ENCODE data around the gene C12orf42. TPM values are rescaled to one million over a fixed set of nuclear protein-coding genes. Genes with fewer than 3 reads are reported as not detected.

C12orf42 gene
- total RNA-seq, 1 donor from 2014 or later = not detected

DNA sequence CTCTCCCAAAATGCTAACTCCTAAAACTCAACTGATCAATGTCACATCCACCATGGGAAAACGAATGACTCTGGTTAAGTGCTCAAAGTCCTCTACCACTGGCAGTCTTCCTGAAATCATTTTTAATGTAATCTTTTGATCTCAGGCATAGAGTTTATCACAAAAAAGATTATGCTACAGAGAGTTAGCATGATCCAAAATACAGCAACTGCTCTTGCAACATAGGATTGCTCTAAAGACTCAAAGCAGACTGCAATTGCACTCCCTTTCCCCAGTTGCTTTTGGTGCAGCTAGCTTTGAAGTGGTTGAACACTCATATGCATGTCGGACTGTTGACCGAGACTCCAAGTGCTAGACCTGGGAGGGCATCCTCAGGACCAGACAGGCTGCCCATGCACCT is 109.3 kb downstream of the C12orf42 start:
- Mint-ChIP-seq H3K9me3 (peaks cover 3% of the 10 kb centered on the region), H3K4me3 (no peak overlapping the region), H3K27ac (no peak overlapping the region), H3K27me3 (no peaks in the 10 kb centered on the region), H3K4me1 (no peaks in the 10 kb centered on the region), H3K36me3 (ENCODE audit: low read depth) (no peaks in the 10 kb centered on the region)
- DNase-seq = no peak
- intact Hi-C loops (cut with micrococcal nuclease) = no loop called here

DNA sequence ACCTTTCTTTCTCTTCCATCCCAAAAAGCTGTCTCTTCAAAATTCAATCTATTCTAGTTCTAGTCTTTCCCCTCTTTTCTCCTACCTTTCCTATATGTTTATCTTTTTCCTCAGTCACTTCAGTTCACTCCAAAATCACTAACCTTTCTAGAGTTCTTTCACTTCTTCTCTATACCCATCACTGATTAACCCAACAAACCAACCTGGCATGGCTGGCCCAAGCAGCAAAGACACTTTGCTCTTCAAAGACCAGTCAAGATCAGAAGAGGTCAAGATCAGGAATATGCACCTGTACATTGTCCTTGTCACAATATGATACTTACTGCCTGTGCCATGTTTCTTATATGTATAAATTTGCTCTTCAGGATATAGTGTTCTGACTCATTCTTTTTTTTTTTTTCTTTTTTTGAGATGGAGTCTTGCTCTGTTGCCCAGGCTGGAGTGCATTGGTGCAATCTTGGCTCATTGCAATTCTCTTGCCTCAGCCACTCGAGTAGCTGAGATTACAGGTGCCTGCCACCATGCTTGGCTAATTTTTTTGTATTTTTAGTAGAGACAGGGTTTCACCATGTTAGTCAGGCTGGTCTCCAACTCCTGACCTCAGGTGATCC is 112.9 kb downstream of the C12orf42 start:
- Mint-ChIP-seq H3K9me3 (peaks cover 3% of the 10 kb centered on the region), H3K27me3 (no peaks in the 10 kb centered on the region), H3K4me1 (no peaks in the 10 kb centered on the region), H3K27ac (no peak overlapping the region), H3K4me3 (no peak overlapping the region), H3K36me3 (ENCODE audit: low read depth) (no peaks in the 10 kb centered on the region)
- DNase-seq = no peak
- intact Hi-C loops (cut with micrococcal nuclease) = no loop called here

DNA sequence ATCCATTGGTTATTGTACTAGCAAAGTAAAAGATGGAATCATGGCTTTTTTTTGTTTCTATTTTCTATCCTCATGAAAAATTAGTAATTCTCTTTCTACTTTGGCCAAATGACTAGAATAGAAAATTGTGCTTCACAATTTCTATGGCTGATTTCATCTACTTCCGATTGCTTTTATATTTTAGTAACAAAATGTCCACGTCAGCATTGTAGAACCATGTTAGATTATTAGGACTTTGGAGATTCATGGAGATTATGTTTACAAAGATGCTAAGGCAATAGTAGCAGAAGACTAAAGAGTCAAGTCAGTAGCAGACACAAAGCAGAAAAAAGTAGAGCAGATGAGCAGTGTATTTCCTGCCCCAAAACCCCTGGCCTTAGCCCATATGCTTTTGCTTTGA is 113.6 kb downstream of the C12orf42 start:
- DNase-seq = no peak
- no peaks in the 10 kb centered on the region for H3K27me3 Mint-ChIP-seq
- intact Hi-C loops (cut with micrococcal nuclease) = no loop called here
- H3K9me3 Mint-ChIP-seq = peaks cover 3% of the 10 kb centered on the region
- no peak overlapping the region for H3K4me3 Mint-ChIP-seq
- H3K27ac Mint-ChIP-seq = no peak overlapping the region
- H3K4me1 Mint-ChIP-seq = no peaks in the 10 kb centered on the region
- H3K36me3 Mint-ChIP-seq (ENCODE audit: low read depth) = no peaks in the 10 kb centered on the region

DNA sequence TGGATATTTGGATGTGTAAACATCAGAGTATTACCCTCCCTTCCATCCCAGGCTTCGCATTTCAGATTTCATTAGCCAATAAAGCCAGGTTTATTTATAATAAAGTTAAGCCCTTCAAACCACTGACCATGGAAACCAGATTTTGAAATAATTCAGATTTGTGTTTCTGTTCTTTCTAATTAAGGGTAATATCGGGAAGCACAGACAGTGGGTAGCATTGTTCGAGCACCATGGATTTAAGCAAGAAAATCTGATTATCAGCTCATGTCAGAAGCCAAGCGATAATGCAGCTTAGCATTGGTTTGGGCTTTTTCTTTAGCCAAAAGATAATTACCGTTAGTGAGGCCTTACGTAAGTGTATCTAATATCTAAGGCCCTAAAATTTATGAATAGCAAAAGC is 116.1 kb downstream of the C12orf42 start:
- no peaks in the 10 kb centered on the region for H3K4me1 Mint-ChIP-seq
- H3K9me3 Mint-ChIP-seq = peaks cover 3% of the 10 kb centered on the region
- no peaks in the 10 kb centered on the region for H3K36me3 Mint-ChIP-seq (ENCODE audit: low read depth)
- no peak overlapping the region for H3K27ac Mint-ChIP-seq
- H3K27me3 Mint-ChIP-seq = no peaks in the 10 kb centered on the region
- no peak for DNase-seq
- H3K4me3 Mint-ChIP-seq = no peak overlapping the region
- intact Hi-C loops (cut with micrococcal nuclease) = no loop called here

DNA sequence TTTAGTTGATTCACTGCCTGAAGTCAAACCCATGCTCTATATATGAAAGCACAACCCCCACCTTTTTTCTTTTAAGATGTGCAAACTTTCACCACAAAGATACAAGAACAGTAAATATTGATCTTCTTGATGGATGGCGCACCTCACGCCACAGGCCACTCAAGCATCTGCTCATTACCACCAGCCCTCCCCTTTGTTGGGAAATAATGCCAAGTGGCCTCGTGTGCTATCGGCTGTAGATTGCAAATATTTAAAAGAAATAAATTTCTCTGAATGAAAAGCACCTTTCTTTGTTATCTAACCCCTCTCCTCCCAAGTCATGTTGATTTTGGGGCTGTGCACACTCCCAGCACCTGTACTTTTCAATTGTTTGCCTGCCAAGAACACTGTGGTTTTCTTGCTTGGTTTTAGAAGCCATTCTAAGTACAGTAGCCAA is 122.7 kb downstream of the C12orf42 start:
- no peak overlapping the region for H3K27ac Mint-ChIP-seq
- H3K9me3 Mint-ChIP-seq = peaks cover 8% of the 10 kb centered on the region
- H3K4me3 Mint-ChIP-seq = no peak overlapping the region
- H3K36me3 Mint-ChIP-seq (ENCODE audit: low read depth) = peaks cover 2% of the 10 kb centered on the region
- no peaks in the 10 kb centered on the region for H3K27me3 Mint-ChIP-seq
- peaks cover 3% of the 10 kb centered on the region for H3K4me1 Mint-ChIP-seq
- no peak for DNase-seq
- intact Hi-C loops (cut with micrococcal nuclease) = no loop called here

DNA sequence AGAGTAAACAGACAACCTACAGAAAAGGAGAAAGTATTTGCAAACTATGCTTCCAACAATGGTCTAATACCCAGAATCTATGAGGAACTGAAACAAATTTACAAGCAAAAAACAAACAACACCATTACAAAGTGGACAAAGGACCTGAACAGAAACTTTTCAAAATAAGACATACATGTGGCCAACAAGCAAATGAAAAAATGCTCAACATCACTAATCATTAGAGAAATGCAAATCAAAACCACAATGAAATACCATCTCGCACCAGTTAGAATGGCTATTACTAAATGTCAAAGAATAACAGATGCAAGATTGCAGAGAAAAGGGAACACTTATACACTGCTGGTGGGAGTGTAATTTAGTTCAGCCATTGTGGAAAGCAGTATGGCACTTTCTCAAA is 125.8 kb downstream of the C12orf42 start:
- intact Hi-C loops (cut with micrococcal nuclease) = no loop called here
- no peak overlapping the region for H3K4me3 Mint-ChIP-seq
- no peak for DNase-seq
- H3K9me3 Mint-ChIP-seq = peaks cover 14% of the 10 kb centered on the region
- H3K27me3 Mint-ChIP-seq = no peaks in the 10 kb centered on the region
- H3K36me3 Mint-ChIP-seq (ENCODE audit: low read depth) = peaks cover 2% of the 10 kb centered on the region
- no peak overlapping the region for H3K27ac Mint-ChIP-seq
- H3K4me1 Mint-ChIP-seq = peaks cover 3% of the 10 kb centered on the region

DNA sequence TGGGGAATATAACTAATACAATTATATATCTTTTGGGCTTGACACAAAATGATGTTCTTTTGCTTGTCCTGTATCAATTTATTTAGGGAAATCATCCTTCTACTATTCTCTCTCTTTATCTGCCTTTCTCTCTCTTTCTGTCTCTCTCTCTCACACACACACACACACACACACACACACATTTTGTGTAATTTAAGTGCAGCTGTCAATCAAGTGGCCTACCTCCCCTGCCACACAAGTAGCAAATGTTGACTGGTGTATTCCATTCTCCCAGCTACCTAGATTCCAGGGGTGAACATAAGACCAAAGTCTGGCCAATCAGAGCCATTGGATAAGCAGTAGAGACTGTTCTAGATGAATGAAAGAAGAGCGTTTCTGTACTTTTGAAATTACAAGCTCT is 127.6 kb downstream of the C12orf42 start:
- intact Hi-C loops (cut with micrococcal nuclease) = no loop called here
- H3K4me3 Mint-ChIP-seq = no peak overlapping the region
- peaks cover 2% of the 10 kb centered on the region for H3K36me3 Mint-ChIP-seq (ENCODE audit: low read depth)
- H3K27me3 Mint-ChIP-seq = no peaks in the 10 kb centered on the region
- H3K9me3 Mint-ChIP-seq = peaks cover 23% of the 10 kb centered on the region
- DNase-seq = no peak
- no peak overlapping the region for H3K27ac Mint-ChIP-seq
- peaks cover 3% of the 10 kb centered on the region for H3K4me1 Mint-ChIP-seq

DNA sequence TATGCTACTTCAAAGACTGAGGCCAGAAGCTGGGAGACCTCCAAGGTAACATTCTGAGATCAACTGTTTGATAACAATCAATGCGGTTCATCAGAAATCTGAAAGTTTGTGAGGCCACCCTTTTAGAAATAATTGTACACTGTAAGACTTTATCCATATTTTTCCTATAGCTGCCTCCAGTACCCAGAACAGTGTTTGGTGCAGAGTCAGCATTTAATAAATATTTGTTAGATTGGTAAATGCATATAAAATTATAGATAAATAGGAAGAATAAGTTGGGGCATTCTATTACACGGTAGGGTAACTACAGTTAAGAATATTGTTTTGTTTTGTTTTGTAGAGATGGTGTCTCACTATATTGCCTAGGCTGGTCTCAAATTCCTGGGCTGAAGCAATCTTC is 141.4 kb downstream of the C12orf42 start:
- Mint-ChIP-seq H3K36me3 (ENCODE audit: low read depth) (no peaks in the 10 kb centered on the region), H3K4me3 (no peak overlapping the region), H3K27me3 (no peaks in the 10 kb centered on the region), H3K27ac (no peak overlapping the region), H3K4me1 (peaks cover 7% of the 10 kb centered on the region), H3K9me3 (peaks cover 13% of the 10 kb centered on the region)
- intact Hi-C loops (cut with micrococcal nuclease) = no loop called here
- no peak for DNase-seq

DNA sequence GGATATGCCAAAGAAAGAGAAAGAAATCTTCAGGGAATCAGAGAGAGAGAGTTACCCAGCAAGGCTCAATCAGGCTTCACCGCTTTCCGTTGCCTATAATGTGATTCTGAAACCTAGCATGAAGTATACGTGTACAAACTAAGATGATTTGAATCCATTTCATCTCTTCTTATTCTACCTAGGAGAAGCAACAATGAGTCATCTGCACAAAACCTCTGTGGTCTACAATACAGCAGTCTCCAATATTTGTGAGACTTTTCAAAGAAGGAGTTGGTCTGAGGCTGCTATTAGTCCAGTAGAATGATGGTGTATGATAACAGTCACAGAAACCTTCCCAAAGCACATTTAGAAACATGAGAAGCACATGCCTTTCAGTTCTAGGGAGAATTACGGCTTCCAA is 141.9 kb downstream of the C12orf42 start:
- no peak overlapping the region for H3K4me3 Mint-ChIP-seq
- no peak for DNase-seq
- peaks cover 9% of the 10 kb centered on the region for H3K4me1 Mint-ChIP-seq
- H3K36me3 Mint-ChIP-seq (ENCODE audit: low read depth) = no peaks in the 10 kb centered on the region
- no peaks in the 10 kb centered on the region for H3K27me3 Mint-ChIP-seq
- H3K27ac Mint-ChIP-seq = no peak overlapping the region
- peaks cover 15% of the 10 kb centered on the region for H3K9me3 Mint-ChIP-seq
- intact Hi-C loops (cut with micrococcal nuclease) = no loop called here

DNA sequence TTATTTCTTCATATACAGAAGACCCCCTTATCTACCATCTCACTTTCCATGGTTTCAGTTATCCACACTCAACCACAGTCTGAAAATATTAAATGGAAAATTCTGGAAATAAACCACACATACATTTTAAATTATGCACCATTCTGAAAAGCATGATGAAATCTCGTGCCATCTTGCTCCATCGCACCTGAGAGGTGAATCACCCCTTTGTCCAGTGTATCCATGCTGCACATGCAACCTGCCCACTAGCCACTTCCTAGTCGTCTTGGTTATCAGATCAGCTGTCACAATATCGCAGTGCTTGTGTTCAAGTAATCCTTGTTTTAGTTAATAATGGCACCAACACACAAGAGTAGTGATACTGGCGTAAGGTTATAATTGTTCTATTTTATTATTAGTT is 145.7 kb downstream of the C12orf42 start:
- peaks cover 1% of the 10 kb centered on the region for H3K36me3 Mint-ChIP-seq (ENCODE audit: low read depth)
- no peaks in the 10 kb centered on the region for H3K27me3 Mint-ChIP-seq
- H3K27ac Mint-ChIP-seq = no peak overlapping the region
- peaks cover 9% of the 10 kb centered on the region for H3K4me1 Mint-ChIP-seq
- H3K9me3 Mint-ChIP-seq = peaks cover 3% of the 10 kb centered on the region
- DNase-seq = no peak
- no peak overlapping the region for H3K4me3 Mint-ChIP-seq
- intact Hi-C loops (cut with micrococcal nuclease) = no loop called here

DNA sequence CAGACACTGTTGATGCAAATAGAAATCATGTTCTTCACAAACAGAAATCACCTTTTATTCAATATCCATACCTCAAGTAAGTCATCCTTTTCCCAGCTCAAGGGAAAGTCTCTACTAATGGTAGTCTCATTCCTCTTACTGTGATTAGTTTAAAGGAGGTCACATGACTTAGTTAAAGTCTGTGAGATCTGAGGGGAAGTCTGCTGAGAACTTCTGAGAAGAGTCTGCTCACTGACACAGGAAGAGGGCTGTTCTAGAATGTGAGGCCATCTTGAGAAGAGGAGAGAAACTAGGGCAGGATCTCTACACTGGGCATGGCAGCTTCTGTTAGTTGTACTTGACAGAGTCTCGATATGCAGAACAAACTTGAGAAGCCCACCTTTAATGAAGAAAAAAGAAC is 146.8 kb downstream of the C12orf42 start:
- intact Hi-C loops (cut with micrococcal nuclease) = no loop called here
- H3K27ac Mint-ChIP-seq = no peak overlapping the region
- no peak for DNase-seq
- H3K9me3 Mint-ChIP-seq = peaks cover 3% of the 10 kb centered on the region
- H3K27me3 Mint-ChIP-seq = no peaks in the 10 kb centered on the region
- H3K4me1 Mint-ChIP-seq = peaks cover 9% of the 10 kb centered on the region
- H3K36me3 Mint-ChIP-seq (ENCODE audit: low read depth) = peaks cover 1% of the 10 kb centered on the region
- H3K4me3 Mint-ChIP-seq = no peak overlapping the region

DNA sequence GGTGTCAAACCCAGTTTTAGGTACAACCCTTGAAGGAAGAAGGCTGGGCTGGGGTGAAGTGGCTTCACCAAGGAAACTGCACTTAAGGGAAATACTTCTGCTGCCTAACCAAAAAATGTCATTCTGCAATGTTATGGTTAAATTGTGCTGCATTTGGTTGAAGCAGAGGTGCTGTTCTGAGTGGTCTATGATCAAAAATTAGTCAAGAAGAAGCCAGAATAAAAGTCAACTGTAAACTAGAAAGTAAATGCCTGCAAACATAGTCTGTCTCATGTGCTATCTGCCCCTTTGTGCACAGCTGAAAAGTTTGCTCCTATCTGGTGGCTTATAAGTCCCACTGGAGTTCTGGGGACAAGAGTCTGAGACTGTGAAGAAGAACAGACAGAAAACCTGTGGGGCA is 158.8 kb downstream of the C12orf42 start:
- peaks cover 5% of the 10 kb centered on the region for H3K9me3 Mint-ChIP-seq
- H3K4me3 Mint-ChIP-seq = no peak overlapping the region
- no peaks in the 10 kb centered on the region for H3K36me3 Mint-ChIP-seq (ENCODE audit: low read depth)
- intact Hi-C loops (cut with micrococcal nuclease) = no loop called here
- no peak for DNase-seq
- H3K27ac Mint-ChIP-seq = no peak overlapping the region
- no peaks in the 10 kb centered on the region for H3K4me1 Mint-ChIP-seq
- H3K27me3 Mint-ChIP-seq = no peaks in the 10 kb centered on the region

DNA sequence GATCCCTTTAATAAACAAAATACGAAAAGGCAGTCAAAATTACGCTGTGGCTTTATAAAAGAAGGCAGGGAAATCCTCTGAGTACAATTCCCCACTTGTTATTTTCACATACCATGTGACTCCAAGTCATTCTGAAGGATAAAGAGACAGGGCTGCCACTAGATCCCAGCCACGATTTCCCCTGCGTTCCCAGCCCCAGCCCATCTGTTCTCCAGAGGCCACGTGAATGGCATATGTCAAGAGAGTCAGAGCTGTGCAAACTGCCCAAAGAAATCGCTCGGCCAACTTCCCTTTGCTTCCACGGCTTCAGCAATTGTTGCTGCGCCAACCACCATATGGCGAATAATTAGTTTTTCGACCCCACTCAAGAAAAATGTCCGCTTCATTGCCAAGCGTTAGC is 161.3 kb downstream of the C12orf42 start:
- H3K27me3 Mint-ChIP-seq = no peaks in the 10 kb centered on the region
- no peaks in the 10 kb centered on the region for H3K9me3 Mint-ChIP-seq
- H3K36me3 Mint-ChIP-seq (ENCODE audit: low read depth) = no peaks in the 10 kb centered on the region
- no peak overlapping the region for H3K4me3 Mint-ChIP-seq
- DNase-seq = no peak
- no peak overlapping the region for H3K27ac Mint-ChIP-seq
- intact Hi-C loops (cut with micrococcal nuclease) = no loop called here
- no peaks in the 10 kb centered on the region for H3K4me1 Mint-ChIP-seq

DNA sequence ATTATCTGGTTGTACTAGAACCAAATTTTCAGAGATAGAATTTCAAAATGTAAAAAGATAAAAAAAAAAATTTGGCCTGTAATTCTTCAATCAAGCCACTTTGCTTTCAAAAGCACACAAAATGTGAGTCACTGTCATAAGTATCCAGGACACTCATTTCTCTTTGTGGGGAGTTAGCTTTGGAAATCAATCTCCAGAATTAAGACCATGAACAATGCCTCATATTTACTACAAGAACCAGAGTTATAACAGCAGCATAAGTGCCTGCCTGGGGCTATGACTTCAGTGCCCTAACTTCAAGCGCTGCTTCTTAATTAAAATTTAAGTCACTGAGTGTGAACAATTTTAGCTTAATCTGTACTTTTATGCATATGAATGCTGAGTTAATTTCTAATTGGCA is 162.1 kb downstream of the C12orf42 start:
- H3K36me3 Mint-ChIP-seq (ENCODE audit: low read depth) = no peaks in the 10 kb centered on the region
- no peaks in the 10 kb centered on the region for H3K27me3 Mint-ChIP-seq
- intact Hi-C loops (cut with micrococcal nuclease) = no loop called here
- H3K4me1 Mint-ChIP-seq = no peaks in the 10 kb centered on the region
- no peak overlapping the region for H3K4me3 Mint-ChIP-seq
- H3K9me3 Mint-ChIP-seq = no peaks in the 10 kb centered on the region
- H3K27ac Mint-ChIP-seq = no peak overlapping the region
- no peak for DNase-seq

DNA sequence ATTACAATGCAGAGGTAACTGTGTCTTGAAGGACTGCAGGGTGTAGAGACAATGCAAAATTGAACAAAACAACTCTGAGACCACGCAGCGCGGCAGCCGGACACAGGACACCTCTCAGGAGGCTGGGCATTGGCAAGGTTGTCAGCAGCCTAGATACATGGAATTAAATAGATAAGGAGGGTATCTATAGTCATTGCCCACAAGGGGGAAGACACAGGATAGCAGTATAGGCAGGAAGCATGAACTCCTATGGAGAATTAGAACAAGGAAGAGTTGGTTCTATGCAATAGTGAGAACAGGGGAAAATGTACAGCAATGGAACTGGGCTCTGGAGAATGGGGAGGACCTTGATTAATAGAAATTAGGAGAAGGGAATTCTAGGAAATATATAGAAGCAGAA is 164.1 kb downstream of the C12orf42 start:
- no peaks in the 10 kb centered on the region for H3K9me3 Mint-ChIP-seq
- H3K27ac Mint-ChIP-seq = no peak overlapping the region
- no peak for DNase-seq
- no peak overlapping the region for H3K4me3 Mint-ChIP-seq
- no peaks in the 10 kb centered on the region for H3K27me3 Mint-ChIP-seq
- no peaks in the 10 kb centered on the region for H3K4me1 Mint-ChIP-seq
- intact Hi-C loops (cut with micrococcal nuclease) = no loop called here
- H3K36me3 Mint-ChIP-seq (ENCODE audit: low read depth) = no peaks in the 10 kb centered on the region

Data from activated CD4-positive, alpha-beta T cell treated with anti-CD3 and anti-CD28 coated beads, Interleukin-2, amount 10 ng/mL, durations not matched to agents 24 days and 14 days (primary cell).